Hepatocyte (in vitro differentiated cells): ENCODE measurements around the gene TAF1.

Experiments
- EZH2 ChIP-seq: fragments of 200-600 bp; sonication (generic); IDR thresholded peaks from 2 replicates; pipeline ENCODE4 v1.6.1; 2016; ENCODE audit warnings: antibody characterized with exemption, mild to moderate bottlenecking, borderline replicate concordance
- TF ChIP-seq, protein P1 (sequence below): fragments of 200-600 bp; sonication (generic); IDR thresholded peaks from 2 replicates; pipeline ENCODE4 v1.5.1; 2016; ENCODE audit warnings: antibody characterized with exemption, mild to moderate bottlenecking; ENCODE audit not compliant: poor library complexity

DNA sequence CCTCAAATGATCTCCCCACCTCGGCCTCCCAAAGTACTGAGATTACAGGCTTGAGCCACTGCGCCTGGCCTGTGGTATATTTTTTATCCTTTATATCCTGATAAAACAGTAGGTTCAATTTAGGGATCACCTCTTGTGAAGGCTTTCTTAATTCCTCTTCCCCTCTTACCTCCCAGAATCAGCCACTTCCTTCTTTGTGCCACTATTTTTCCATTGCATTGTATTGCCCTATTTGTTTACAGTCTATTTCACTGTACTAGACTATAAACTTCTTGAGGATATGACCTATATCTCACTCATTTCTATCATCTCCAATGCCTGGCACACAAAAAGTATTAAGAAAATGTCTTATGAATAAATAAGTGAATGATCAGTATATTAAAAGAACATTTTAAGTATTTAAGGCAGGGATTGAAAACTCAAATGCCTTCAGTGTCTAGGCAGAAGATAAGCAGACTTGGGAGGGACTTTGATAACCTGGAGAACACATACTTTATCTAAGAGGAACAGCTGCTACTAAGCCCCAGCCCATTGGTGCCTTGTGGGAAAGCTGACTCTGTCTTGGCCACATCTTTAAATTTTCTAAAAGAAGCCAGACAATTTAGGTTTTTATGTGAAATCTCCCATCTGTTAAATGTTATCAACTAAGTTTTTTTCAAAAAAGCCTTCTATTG lies 84.4 kb downstream of the TAF1 start:
- TF ChIP-seq EZH2: no peak
- TF ChIP-seq, protein P1, sequence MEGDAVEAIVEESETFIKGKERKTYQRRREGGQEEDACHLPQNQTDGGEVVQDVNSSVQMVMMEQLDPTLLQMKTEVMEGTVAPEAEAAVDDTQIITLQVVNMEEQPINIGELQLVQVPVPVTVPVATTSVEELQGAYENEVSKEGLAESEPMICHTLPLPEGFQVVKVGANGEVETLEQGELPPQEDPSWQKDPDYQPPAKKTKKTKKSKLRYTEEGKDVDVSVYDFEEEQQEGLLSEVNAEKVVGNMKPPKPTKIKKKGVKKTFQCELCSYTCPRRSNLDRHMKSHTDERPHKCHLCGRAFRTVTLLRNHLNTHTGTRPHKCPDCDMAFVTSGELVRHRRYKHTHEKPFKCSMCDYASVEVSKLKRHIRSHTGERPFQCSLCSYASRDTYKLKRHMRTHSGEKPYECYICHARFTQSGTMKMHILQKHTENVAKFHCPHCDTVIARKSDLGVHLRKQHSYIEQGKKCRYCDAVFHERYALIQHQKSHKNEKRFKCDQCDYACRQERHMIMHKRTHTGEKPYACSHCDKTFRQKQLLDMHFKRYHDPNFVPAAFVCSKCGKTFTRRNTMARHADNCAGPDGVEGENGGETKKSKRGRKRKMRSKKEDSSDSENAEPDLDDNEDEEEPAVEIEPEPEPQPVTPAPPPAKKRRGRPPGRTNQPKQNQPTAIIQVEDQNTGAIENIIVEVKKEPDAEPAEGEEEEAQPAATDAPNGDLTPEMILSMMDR: no peak
